ENCODE results near the gene SLC41A3.
"Not testable (repeated sequence)": the region's sequence is repeated elsewhere in the genome, so short reads cannot be mapped to it uniquely, and the experiment has no call there.

SLC41A3 gene

DNA sequence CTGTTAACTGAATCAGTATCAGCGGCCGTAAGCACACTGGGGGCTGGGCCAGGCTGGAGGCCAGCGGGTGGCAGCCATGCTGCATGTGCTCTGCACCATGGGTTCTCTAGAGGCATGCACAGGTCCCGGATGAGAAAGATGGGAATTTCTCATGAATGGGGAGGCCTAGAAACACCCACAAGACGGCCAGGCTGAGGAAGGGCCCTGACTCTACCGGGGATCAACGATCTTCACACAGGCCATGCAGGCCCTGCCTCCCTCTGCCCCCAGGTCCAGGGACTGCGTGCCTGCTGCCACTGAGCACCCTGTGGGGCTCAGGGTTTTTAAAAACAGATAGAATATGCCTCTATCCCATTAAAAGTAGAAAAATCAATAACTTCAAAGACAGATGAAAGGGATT, 32.7 kb downstream of the SLC41A3 start:
- no peak for DNase-seq

DNA sequence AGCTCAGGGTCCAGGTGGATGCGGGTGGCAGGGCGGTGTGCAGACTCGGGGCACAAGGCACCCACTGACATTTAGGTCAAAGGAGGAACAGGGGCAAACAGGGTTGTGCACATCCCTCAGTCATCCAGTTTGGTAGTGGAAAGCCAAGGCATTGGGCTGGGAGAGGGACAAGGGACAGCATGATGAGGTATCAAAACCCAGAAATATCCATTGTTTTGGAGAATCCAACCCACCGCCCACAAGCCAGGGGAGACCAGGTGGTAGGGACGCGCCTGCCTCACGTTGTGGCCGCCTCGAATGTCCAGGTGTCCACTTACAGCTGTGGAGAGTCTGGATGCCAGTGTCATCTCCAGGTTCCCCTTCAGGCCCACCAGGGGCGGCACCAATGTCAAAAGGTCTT, 33.3 kb downstream of the SLC41A3 start:
- DNase-seq, result no peak

DNA sequence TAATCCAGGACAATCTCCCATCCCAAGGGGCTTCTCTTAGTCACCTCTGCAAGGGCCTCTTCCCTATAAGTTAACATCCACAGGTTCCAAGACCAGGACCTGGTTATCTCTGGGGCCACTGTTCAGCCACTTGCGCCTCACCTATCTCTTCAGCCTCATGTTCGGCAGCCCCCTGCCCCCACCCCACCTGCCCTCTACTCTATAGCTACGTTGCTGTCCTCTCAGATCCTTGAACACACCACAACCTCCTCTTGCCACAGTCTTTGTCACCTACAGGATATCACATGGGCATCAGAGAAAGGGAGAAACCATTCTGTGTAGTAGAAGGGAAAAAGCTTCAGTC, 33.9 kb downstream of the SLC41A3 start:
- DNase-seq, result no peak

DNA sequence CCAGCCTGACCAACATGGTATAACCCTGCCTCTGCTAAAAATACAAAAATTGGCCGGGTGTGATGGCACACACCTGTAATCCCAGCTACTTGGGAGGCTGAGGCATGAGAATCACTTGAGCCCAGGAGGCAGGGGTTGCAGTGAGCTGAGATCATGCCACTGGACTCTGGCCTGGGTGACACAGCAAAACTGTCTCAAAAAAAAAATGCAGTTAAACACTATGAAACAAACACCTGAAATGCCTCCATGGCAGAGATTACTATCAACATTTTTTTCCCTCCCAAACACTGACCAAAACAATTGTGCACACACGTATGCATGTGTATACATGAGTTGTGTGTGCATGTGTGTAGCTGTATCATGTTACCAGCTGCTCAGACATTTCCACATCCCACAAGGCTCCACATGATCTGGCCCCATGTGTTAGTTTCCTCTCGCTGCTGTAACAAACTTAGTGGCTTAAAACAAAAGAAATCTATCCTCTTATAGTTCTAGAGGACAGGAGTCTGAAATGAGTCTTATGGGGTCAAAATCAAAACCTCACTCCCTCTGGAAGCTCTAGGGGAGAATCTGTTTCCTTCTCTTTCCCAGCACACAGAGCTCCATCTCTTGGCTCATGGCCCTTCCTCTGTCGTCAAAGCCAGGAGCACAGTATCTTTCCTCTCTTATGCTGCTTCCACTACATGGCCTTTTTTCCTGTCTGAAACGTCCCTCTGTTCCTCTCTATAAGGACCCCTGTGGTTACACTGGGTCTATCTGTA, 34.5 kb downstream of the SLC41A3 start:
- DNase-seq, result no peak

DNA sequence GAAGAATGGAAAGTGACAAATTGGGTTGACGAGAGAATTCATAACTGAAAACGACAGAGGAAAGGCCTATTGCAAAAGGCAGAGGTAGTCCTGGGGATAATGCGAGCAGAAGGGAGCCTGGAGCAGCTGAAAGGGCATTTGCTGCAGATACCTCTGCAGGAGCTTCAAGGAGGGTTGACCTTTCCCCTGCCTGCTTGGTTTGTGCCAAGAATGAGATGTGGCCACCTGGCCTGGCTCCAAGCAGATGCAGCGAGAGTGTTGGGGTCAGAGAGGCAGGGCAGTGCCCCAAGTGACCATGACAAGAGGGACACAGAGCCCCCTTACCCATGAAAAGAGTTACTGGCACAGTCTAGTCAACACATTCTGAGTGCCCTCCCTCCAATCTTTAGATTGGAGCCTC, 43.5 kb downstream of the SLC41A3 start:
- no peak for DNase-seq

- DNase-seq, result no peak
Observed at GRCh38 chr3:126039870-126040269, 44.1 kb downstream of the SLC41A3 start.

DNA sequence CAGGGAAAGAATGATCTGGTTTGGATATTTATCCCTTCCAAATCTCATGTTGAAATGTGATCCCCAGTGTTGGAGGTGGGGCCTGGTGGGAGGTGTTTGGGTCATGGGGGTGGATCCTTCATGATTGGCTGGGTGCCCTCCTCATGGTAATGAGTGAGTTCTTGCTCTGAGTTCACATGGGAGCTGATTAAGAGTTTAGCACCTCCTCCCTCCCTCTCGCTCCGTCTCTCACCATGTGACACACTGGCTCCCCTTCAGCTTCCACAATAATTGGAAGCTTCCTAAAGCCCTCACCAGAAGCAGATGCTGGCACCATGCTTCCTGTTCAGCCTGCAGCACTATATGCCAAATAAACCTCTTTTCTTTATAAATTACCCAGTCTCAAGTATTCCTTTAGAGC, 45.1 kb downstream of the SLC41A3 start:
- DNase-seq, result not testable (repeated sequence)

- DNase-seq, result no peak
Observed at GRCh38 chr3:126036056-126036549, 47.8 kb downstream of the SLC41A3 start.

DNA sequence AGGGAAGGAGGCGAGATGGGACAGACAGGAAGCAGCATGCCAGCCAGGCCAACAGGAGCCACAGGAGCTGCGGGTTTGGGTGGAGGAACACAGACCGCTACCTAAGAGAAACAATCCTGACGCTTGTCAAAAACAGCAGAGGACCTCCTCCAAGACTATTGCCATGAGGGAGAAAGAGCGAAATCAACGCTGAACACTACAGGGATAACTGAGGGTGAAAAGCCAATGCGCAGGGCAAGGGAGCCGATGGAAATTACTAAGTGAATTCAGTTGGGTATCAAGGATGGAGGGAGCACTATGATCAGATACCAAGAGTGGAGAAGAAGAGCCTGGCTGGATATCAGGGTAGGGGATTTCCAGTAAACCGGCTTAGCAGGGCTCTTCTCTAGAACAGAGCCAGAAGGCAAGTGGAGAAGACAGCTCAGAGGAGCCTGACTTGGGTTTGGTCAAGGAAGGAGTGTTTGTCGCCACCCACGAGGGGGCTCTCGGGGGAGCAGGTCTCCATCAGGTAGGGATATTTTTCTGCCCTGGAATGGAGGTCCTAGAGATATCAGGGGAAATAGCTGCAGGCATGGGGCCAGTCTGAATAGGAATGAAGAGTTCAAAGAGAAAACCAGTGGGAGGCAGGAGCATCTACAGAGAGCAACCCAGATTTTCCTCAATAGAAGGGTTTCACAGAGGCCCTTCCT, 48.4 kb downstream of the SLC41A3 start:
- DNase-seq, result no peak

- DNase-seq, result no peak
Observed at GRCh38 chr3:126034481-126035361, 49.2 kb downstream of the SLC41A3 start.

DNA sequence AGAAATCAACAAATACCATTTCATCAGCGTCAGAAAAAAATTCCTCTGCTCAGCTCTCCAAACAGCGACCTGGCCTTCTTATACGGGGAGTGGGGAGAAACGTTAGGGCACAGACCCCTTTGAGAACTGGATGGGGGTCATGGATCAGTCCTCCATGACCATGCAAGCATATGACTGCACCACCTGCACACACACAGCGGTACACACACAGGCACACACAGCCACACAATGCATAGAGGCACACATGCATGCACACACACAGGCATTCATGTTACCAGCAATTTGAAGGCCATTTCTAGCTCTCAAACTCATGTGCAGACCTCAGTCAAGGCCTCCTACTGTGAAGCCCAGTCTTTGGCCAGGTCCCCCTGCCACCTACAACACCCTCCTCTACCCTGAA, 50.2 kb downstream of the SLC41A3 start:
- DNase-seq, result no peak

DNA sequence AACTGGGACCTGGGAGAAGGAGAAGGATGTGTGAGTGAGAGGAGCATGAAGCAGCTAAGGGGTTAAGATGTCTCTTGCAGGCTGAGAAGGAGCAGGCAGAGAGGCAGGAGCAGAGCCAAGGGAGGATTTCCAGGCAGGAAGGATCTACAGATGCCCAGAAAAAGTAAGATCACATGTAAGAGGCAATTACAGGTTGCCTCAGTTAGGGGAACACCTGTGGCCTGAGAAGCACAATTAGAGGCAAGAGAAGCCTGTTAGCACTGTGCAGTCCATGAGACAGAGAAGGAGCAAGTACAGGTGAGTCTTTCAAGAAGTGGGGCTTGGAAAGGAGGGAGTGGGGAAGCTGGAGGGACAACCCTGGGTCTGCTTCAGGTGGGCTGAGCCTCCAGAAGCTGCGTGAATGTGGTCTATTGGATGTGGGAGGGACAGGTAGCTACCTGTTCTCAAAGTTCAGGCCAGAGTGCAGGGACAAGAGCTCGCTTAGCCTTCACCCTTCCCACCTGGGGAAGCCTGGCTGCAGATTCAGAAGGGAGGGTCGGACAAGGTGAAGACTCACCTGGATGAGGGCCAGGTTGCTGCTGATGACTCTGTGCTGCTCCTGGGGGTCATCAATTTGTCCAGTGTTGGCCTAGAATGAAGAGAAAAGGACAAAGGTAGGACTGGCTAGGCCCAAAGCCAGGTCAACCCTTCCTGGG, 50.7 kb downstream of the SLC41A3 start:
- DNase-seq, result no peak

DNA sequence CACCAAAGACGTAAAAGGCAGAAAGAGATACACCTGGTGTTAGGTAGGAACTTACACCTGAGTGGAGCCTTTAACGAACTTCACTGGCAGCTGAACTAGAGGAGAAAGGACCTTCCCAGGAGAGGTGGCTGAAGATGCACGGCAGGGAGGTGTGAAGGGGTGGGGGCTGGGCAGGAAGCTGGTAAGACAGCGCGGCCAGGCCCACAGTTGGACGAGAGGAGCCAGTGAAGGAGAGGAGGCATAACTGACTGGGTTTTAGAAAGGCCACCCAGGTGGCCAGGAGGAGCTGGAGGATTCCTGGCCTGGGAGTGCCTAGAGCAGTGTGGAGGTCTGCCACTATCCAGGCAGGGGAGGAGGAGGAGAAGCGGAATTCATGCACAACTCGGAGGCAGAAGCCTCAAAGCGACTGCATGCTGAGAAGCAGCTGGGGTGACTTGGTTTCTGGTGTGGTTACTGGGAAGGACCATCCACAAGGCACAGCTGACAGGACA, 51.9 kb downstream of the SLC41A3 start:
- no peak for DNase-seq

GRCh38 chr3:126030455-126030854, 53.5 kb downstream of the SLC41A3 start:
- DNase-seq, result no peak

- DNase-seq, result no peak
Observed at GRCh38 chr3:126029241-126029640, 54.7 kb downstream of the SLC41A3 start.

GRCh38 chr3:126028096-126028495, 55.8 kb downstream of the SLC41A3 start:
- no peak for DNase-seq

DNA sequence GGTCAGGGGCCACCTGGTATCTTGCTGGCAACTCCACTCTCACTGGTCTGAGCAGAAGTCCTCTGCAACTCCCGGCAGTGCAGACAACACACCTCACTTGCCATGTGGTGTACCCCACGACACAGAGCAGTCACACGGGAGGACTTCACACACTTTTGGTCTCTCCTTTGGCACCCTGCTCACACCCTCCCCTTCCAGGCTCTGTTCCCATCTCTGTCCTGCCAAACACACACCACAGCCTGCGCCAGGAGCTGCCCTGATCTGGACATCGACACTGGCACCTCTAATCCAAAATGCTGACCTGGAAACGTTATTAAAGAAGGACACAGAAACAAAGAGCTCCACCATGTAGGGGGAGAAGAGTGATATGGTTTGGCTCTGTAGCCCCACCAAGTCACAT, 57.2 kb downstream of the SLC41A3 start:
- no peak for DNase-seq

DNA sequence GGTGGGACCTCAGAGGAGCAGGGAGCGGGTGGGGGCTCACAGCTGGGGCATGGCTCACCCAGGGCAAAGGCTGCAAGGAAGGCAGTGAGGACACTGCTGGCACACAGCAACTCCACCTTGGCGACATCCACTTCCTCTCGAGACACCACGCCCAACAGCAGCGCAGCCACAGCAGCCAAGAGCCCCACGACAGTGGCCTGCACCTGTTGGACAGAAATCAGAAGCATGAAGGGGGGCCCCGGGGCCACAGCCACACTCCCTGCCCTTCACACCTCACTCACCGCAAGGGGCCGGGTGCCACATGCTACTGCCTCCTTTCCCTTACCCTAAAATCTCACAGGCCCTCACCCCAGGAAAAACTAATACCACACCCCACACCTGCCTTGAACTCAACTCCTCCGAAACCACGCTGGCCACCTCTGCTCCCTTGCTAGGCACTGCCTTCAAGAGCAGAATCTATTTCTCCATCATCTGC, 57.6 kb downstream of the SLC41A3 start:
- DNase-seq, result no peak

- DNase-seq, result no peak
Observed at GRCh38 chr3:126025862-126026261, 58.1 kb downstream of the SLC41A3 start.

DNA sequence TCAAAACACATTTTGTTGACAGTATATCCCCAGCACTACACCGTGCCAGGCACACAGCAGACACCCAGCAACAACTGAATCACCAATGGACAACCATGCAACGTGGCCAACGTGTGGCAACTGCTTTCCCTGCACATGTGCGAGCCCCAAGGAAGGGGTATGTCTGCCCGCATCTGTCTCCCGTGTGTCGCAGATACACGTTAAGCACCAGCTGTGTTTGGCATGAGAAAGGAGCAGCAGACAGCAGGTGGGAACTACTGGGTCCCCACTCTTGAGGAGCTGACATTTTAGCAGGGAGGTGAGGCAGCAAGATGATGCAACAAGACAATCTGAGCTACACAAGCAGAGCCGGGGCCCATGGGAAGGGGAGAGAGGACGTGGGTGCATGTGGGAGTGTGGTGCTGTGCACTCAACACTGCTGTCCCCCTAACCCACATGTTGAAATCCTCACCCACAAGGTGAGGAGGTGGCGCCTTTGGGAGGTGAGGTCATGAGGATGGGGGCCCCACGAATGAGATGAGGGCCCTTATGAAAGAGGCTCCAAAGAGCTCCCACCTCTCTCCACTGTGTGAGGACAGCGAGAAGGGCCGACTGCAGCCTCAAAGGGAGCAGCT, 58.7 kb downstream of the SLC41A3 start:
- DNase-seq, result no peak

DNA sequence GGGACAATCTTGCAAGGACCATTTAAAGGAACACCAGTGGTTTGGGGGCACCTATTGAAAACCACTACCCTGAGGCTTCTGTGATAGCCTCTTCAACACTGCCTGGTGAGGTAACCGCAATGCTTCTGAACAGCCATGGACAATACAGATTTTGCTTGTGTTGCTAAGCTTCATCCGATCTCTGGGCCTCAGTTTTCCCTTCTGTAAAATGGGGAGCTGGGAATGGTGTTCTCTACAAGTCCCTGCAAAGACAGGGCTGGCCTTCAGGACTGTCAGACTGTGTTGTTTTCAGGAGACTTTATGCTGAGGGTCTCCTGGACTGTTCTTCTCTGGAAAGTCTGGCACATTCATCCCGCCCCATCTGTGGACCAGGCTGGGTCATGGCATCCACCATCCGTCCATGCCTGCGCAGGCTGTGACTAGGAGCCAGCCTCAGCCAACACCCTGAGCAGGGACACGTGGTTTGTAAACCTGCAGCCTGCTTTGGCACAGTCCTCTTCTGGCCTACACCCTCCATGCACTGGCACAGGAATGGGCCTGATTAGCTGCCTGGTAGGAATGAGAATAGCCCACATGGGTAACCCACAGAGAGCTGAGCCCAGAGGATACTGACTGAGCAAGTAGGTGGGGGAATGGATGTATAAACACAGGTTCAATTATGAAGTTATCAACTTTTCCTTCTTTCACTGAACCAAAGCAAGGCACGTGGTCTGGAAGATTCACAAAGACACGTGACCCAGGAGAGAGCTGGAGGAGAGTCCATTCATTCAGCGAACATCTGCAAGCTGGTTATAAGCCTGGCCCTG, 59.7 kb downstream of the SLC41A3 start:
- no peak for DNase-seq
